Esophagus muscularis mucosa (tissue), 4 donors: Measurements from ENCODE around the gene DCTD.

ENCODE experiments used
- CTCF ChIP-seq, 3 experiments: fragments of 200-600 bp in 2 of 3; fragments of 450-650 bp in 1 of 3; sonication (generic) in 2 of 3; IDR thresholded peaks; one replicate each; pipeline ENCODE4 v1.5.1; 2017 to 2019; ENCODE audit warnings: antibody characterized with exemption in 3 of 3, mild to moderate bottlenecking in 2 of 3, moderate library complexity in 1 of 3
- EP300 ChIP-seq: sonication (generic); formaldehyde crosslinking; IDR thresholded peaks from one replicate; pipeline ENCODE4 v1.6.1; 2017; ENCODE audit warnings: antibody characterized with exemption
- POLR2A ChIP-seq: fragments of 450-650 bp; IDR thresholded peaks from one replicate; pipeline ENCODE4 v1.6.1; 2017; ENCODE audit warnings: antibody characterized with exemption, moderate library complexity, mild to moderate bottlenecking, low read depth
- POLR2AphosphoS5 ChIP-seq, 2 donors: sonication (generic); formaldehyde crosslinking; IDR thresholded peaks; one replicate each; pipeline ENCODE4 v1.6.1; 2017; ENCODE audit warnings: antibody characterized with exemption in 2 of 2

- TF ChIP-seq CTCF (IDR thresholded peaks at IDR 0.05) (no peak), POLR2A (no peak), EP300 (no peak), POLR2AphosphoS5 (IDR thresholded peaks at IDR 0.05) (no peak)
Observed at GRCh38 chr4:182914357-182914756, 2.8 kb downstream of the DCTD start.
